Measurements from ENCODE around the gene CACNA1A. TPM values are rescaled to one million over a fixed set of nuclear protein-coding genes. Genes with fewer than 3 reads are reported as not detected.

Gene CACNA1A
- total RNA-seq, 1 donor from 2014 or later, result 16.5 TPM

GRCh38 chr19:13466697-13467096 lies 39.6 kb downstream of the CACNA1A start:
- no peak for DNase-seq (ENCODE audit: low spot score)
- no peaks in the 10 kb centered on the region for H3K9me3 Mint-ChIP-seq
- no peaks in the 10 kb centered on the region for H3K27me3 ChIP-seq
- H3K36me3 ChIP-seq, result no peaks in the 10 kb centered on the region
- H3K4me2 ChIP-seq, result no peak overlapping the region
- no peak overlapping the region for H2AFZ ChIP-seq (replicated peaks)
- no peak overlapping the region for H3K4me3 ChIP-seq
- H3K4me3 Mint-ChIP-seq, result no peak overlapping the region
- H3K4me1 ChIP-seq, result peaks cover 1% of the 10 kb centered on the region
- TF ChIP-seq, protein P1, sequence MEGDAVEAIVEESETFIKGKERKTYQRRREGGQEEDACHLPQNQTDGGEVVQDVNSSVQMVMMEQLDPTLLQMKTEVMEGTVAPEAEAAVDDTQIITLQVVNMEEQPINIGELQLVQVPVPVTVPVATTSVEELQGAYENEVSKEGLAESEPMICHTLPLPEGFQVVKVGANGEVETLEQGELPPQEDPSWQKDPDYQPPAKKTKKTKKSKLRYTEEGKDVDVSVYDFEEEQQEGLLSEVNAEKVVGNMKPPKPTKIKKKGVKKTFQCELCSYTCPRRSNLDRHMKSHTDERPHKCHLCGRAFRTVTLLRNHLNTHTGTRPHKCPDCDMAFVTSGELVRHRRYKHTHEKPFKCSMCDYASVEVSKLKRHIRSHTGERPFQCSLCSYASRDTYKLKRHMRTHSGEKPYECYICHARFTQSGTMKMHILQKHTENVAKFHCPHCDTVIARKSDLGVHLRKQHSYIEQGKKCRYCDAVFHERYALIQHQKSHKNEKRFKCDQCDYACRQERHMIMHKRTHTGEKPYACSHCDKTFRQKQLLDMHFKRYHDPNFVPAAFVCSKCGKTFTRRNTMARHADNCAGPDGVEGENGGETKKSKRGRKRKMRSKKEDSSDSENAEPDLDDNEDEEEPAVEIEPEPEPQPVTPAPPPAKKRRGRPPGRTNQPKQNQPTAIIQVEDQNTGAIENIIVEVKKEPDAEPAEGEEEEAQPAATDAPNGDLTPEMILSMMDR (IDR thresholded peaks at IDR 0.05), result no peak
- TF ChIP-seq EZH2phosphoT487 (IDR thresholded peaks at IDR 0.05) (no peak), EZH2 (IDR thresholded peaks at IDR 0.05) (no peak)
- peaks cover 26% of the 10 kb centered on the region for H4K20me1 ChIP-seq (ENCODE audit: low read depth)
- H3K9ac ChIP-seq, result no peak overlapping the region
- H3K9me3 ChIP-seq (ENCODE audit: low read depth), result no peaks in the 10 kb centered on the region
- no peaks in the 10 kb centered on the region for H3K36me3 Mint-ChIP-seq
- no peaks in the 10 kb centered on the region for H3K79me2 ChIP-seq (ENCODE audit: low read depth)
- H3F3A ChIP-seq (ENCODE audit: low read depth), result no peaks in the 10 kb centered on the region
- H3K27me3 Mint-ChIP-seq (ENCODE audit: insufficient read depth, low read depth), result peaks cover 8% of the 10 kb centered on the region
- H3K27ac ChIP-seq, result no peak overlapping the region
- no peaks in the 10 kb centered on the region for H3K4me1 Mint-ChIP-seq
- no peak overlapping the region for H3K27ac Mint-ChIP-seq

GRCh38 chr19:13463296-13463695 lies 43.0 kb downstream of the CACNA1A start:
- Histone ChIP-seq H3F3A (ENCODE audit: low read depth) (peaks cover 22% of the 10 kb centered on the region), H3K27me3 (no peaks in the 10 kb centered on the region), H3K4me1 (peaks cover 30% of the 10 kb centered on the region), H3K4me2 (no peak overlapping the region), H4K20me1 (ENCODE audit: low read depth) (peaks cover 57% of the 10 kb centered on the region), H3K36me3 (no peaks in the 10 kb centered on the region), H3K79me2 (ENCODE audit: low read depth) (no peaks in the 10 kb centered on the region), H3K9ac (no peak overlapping the region), H2AFZ (replicated peaks) (no peak overlapping the region), H3K4me3 (no peak overlapping the region), H3K9me3 (ENCODE audit: low read depth) (no peaks in the 10 kb centered on the region), H3K27ac (no peak overlapping the region)
- Mint-ChIP-seq H3K4me1 (peaks cover 11% of the 10 kb centered on the region), H3K36me3 (no peaks in the 10 kb centered on the region), H3K4me3 (no peak overlapping the region), H3K9me3 (no peaks in the 10 kb centered on the region), H3K27me3 (ENCODE audit: insufficient read depth, low read depth) (peaks cover 10% of the 10 kb centered on the region), H3K27ac (no peak overlapping the region)
- no peak for TF ChIP-seq EZH2 (IDR thresholded peaks at IDR 0.05)
- TF ChIP-seq, protein P1 (IDR thresholded peaks at IDR 0.05), result no peak
- TF ChIP-seq EZH2phosphoT487 (IDR thresholded peaks at IDR 0.05), result no peak
- DNase-seq (ENCODE audit: low spot score), result peak; percentile 81

- H3K4me1 Mint-ChIP-seq, result peaks cover 11% of the 10 kb centered on the region
- TF ChIP-seq EZH2 (IDR thresholded peaks at IDR 0.05), result no peak
- no peak for TF ChIP-seq EZH2phosphoT487 (IDR thresholded peaks at IDR 0.05)
- TF ChIP-seq, protein P1 (IDR thresholded peaks at IDR 0.05), result no peak
- Histone ChIP-seq H3F3A (ENCODE audit: low read depth) (peaks cover 24% of the 10 kb centered on the region), H3K27me3 (no peaks in the 10 kb centered on the region), H3K9me3 (ENCODE audit: low read depth) (no peaks in the 10 kb centered on the region), H4K20me1 (ENCODE audit: low read depth) (peaks cover 59% of the 10 kb centered on the region), H3K4me1 (peaks cover 33% of the 10 kb centered on the region), H3K9ac (no peak overlapping the region), H3K27ac (no peak overlapping the region), H3K79me2 (ENCODE audit: low read depth) (no peaks in the 10 kb centered on the region), H3K4me3 (no peak overlapping the region), H3K4me2 (no peak overlapping the region), H3K36me3 (no peaks in the 10 kb centered on the region), H2AFZ (replicated peaks) (no peak overlapping the region)
- no peak overlapping the region for H3K27ac Mint-ChIP-seq
- H3K4me3 Mint-ChIP-seq, result no peak overlapping the region
- H3K36me3 Mint-ChIP-seq, result no peaks in the 10 kb centered on the region
- no peaks in the 10 kb centered on the region for H3K9me3 Mint-ChIP-seq
- peaks cover 9% of the 10 kb centered on the region for H3K27me3 Mint-ChIP-seq (ENCODE audit: insufficient read depth, low read depth)
- peak; percentile 40 for DNase-seq (ENCODE audit: low spot score)
These were observed 44.7 kb downstream of the CACNA1A start for GRCh38 chr19:13461536-13461935.

Data from neural progenitor cell (in vitro differentiated cells).